ENCODE measurements around the gene WWC2. TPM values are rescaled to one million over a fixed set of nuclear protein-coding genes. Genes with fewer than 3 reads are reported as not detected.
A peak's percentile ranks its signal among the peaks of the same experiment; 100 is the strongest.

Gene WWC2
- total and polyA plus RNA-seq, 4 donors: 7.1 to 50.3 (median 24.9) TPM

DNA sequence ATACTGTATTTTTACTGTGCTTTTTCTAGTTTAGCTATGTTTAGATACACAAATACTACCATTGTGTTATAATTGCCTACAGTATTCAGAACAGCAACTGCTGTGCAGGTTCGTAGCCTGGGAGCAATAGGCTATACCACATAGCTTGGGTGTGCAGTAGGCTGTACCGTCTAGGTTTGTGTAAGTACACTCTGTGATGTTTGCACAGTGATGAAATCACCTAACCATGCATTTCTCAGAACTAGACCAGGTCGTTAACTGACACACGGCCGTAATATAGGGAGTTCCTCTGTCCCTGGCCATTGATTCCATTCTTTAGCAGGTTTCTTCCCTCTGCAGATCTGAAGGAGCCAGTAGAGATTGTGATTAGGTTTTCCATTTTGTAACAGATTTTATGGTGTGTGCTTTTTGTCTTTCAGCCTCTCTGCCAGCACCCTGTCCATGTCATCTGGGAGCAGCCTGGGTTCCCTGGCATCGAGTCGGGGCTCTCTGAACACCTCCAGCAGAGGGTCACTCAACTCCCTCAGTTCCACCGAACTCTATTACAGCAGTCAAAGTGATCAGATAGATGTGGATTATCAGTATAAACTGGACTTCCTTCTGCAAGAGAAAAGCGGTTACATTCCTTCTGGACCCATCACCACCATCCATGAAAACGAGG is 161.6 kb downstream of the WWC2 start:
- no peak for ATAC-seq (ENCODE audit: low FRiP score)
- intact Hi-C loops (cut with DNase I): loop anchor here in 1 of 2 donors (5.0 kb wide), 1 partner anchor 323 kb away; no protein-coding TSS in a partner anchor
- H3K27ac ChIP-seq (ENCODE audit: low read depth in 1 of 2, low read length in 2 of 2): no peak overlapping the region
- H3K36me3 ChIP-seq (ENCODE audit: control insufficient read depth in 1 of 2, insufficient read depth in 2 of 2, low read length in 1 of 2): peaks cover 0 to 9% of the 10 kb centered on the region in 2 donors
- H3K4me1 ChIP-seq (ENCODE audit: control insufficient read depth in 1 of 2, insufficient read depth in 2 of 2, low read length in 2 of 2): no peaks in the 10 kb centered on the region
- no peaks in the 10 kb centered on the region for H3K27me3 ChIP-seq (ENCODE audit: control insufficient read depth in 1 of 2, insufficient read depth in 2 of 2, low read length in 1 of 2)
- 84% methylated on average over 10 of the region's 10 CpGs for WGBS, 2 donors
- no peaks in the 10 kb centered on the region for H3K9me3 ChIP-seq (ENCODE audit: control insufficient read depth, low read length)
- DNase-seq: no peak
- H3K4me3 ChIP-seq (ENCODE audit: low read length in 2 of 2): no peak overlapping the region

DNA sequence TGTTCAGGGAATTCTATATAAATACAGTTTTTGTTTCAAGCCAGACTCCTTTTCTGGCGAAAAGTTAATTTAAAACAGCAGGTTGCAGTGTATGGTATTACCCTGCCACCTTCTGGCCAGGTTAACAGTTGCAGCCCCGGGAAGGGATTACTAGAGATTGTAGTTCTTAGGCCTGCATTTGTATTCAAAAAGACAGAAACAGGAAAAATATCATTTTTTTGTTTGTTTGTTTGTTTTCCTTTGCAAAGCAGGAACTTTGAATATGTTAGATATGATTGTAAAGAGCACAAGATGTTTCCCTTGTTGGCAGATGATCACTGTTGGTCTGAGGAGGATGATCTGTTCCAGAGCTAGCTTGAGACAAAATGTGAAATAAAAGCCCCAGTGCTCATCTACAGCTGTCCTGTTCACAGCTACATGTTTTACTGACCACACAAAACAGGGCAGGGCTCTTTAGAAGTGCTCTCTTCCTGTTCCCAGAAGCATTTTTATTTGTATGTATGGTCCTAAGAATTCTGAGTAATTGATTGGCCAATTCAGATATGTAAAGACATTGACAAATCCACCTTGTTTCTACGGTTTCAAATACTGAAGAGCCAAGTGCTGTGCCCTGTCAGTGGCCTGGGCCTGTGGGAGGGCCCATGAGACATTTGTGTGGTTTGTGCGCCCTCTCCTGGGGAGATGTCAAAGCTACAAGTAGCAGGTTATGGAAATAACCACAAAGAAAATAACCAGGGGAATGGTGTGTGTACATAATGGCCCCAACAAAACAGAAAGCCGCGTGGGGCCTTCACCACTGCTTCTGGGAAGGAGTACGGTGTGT is 163.1 kb downstream of the WWC2 start:
- ATAC-seq (ENCODE audit: low FRiP score) (peak; percentile 93), DNase-seq (peak; percentile 83 to 88)
- Histone ChIP-seq H3K4me1 (ENCODE audit: control insufficient read depth in 1 of 2, insufficient read depth in 2 of 2, low read length in 2 of 2) (no peaks in the 10 kb centered on the region), H3K27ac (ENCODE audit: low read depth in 1 of 2, low read length in 2 of 2) (no peak overlapping the region), H3K9me3 (ENCODE audit: control insufficient read depth, low read length) (no peaks in the 10 kb centered on the region), H3K27me3 (ENCODE audit: control insufficient read depth in 1 of 2, insufficient read depth in 2 of 2, low read length in 1 of 2) (no peaks in the 10 kb centered on the region), H3K36me3 (ENCODE audit: control insufficient read depth in 1 of 2, insufficient read depth in 2 of 2, low read length in 1 of 2) (peaks cover 0 to 9% of the 10 kb centered on the region in 2 donors), H3K4me3 (ENCODE audit: low read length in 2 of 2) (no peak overlapping the region)
- intact Hi-C loops (cut with DNase I): loop anchor here in 1 of 2 donors (2.0 to 5.0 kb wide), 2 partner anchors 189 to 325 kb away; no protein-coding TSS in a partner anchor
- WGBS, 2 donors: 6% methylated on average over 7 of the region's 7 CpGs

DNA sequence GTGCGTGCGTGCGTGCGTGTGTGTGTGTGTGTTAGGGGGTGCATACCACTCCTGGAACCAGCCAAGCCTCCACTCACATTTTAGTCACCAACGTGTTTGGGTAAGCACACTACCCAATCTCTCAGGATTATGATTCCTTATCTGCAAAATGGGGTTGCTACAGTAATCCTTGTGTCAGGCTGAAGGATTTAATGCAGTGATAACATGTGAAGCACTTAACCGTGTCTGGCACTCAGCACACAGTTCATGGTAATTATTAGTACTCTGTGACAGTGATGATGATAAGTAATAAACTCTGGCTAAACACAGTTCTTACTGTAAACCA is 163.7 kb downstream of the WWC2 start:
- peaks cover 0 to 10% of the 10 kb centered on the region in 2 donors for H3K36me3 ChIP-seq (ENCODE audit: control insufficient read depth in 1 of 2, insufficient read depth in 2 of 2, low read length in 1 of 2)
- no peaks in the 10 kb centered on the region for H3K4me1 ChIP-seq (ENCODE audit: control insufficient read depth in 1 of 2, insufficient read depth in 2 of 2, low read length in 2 of 2)
- intact Hi-C loops (cut with DNase I): loop anchor here in 1 of 2 donors (2.0 to 5.0 kb wide), 2 partner anchors 190 to 325 kb away; no protein-coding TSS in a partner anchor
- H3K27ac ChIP-seq (ENCODE audit: low read depth in 1 of 2, low read length in 2 of 2): no peak overlapping the region
- no peak overlapping the region for H3K4me3 ChIP-seq (ENCODE audit: low read length in 2 of 2)
- no peak for ATAC-seq (ENCODE audit: low FRiP score)
- DNase-seq: no peak
- no peaks in the 10 kb centered on the region for H3K27me3 ChIP-seq (ENCODE audit: control insufficient read depth in 1 of 2, insufficient read depth in 2 of 2, low read length in 1 of 2)
- no peaks in the 10 kb centered on the region for H3K9me3 ChIP-seq (ENCODE audit: control insufficient read depth, low read length)
- WGBS, 2 donors: 46 to 50% methylated on average over 6 of the region's 6 CpGs

DNA sequence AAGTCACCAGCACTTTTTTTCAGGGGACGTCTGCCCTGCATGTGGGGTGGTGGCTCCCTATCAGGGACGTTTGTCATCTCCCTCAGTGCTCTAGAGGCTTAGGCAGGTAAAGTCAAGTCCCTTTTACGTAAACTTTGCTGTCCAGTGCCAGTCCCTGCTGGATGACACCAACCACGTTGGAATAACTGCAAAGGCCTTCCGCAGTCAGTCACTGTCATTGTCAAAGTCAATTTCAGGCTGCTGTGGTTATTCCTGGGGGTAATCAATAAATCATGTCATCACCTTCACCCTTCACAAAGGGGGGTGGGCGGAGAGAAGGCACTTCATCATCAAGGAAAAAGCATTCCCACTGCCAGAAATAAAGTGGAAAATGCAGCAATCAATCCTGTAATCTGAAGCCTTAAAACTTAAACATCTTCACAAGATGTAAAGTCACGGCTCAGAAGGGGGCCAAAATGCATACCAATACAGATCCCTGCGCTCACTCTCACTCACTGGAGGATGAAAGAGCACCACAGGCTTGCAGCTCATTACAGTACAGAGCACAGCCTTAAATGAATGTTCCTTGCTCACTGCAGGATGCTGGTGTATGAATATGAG is 164.8 kb downstream of the WWC2 start:
- intact Hi-C loops (cut with DNase I): loop anchor here in 1 of 2 donors (2.0 to 5.0 kb wide), 2 partner anchors 191 to 327 kb away; no protein-coding TSS in a partner anchor
- DNase-seq: no peak
- 74 to 75% methylated on average over 8 of the region's 8 CpGs for WGBS, 2 donors

DNA sequence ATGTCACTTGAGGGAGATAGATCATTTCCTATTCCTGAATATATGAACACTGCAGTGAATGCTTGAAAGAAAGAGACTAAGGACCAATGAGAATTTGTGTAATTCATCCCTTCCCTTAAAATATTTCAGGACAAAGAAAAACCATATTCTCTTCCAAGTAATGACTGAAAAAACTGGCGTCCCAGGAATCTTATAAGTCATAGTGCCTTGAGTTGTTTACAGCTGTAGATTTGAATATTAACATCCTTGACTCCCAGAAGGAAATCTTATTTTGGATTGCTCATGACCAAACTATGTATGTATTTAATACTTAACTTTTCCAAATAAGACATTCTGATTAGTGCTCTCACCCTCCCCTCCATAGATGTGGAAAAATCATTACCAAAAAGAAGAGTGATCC is 165.6 kb downstream of the WWC2 start:
- Histone ChIP-seq H3K27me3 (ENCODE audit: control insufficient read depth in 1 of 2, insufficient read depth in 2 of 2, low read length in 1 of 2) (no peaks in the 10 kb centered on the region), H3K27ac (ENCODE audit: low read depth in 1 of 2, low read length in 2 of 2) (no peak overlapping the region), H3K36me3 (ENCODE audit: control insufficient read depth in 1 of 2, insufficient read depth in 2 of 2, low read length in 1 of 2) (peaks cover 0 to 10% of the 10 kb centered on the region in 2 donors), H3K9me3 (ENCODE audit: control insufficient read depth, low read length) (no peaks in the 10 kb centered on the region), H3K4me3 (ENCODE audit: low read length in 2 of 2) (no peak overlapping the region), H3K4me1 (ENCODE audit: control insufficient read depth in 1 of 2, insufficient read depth in 2 of 2, low read length in 2 of 2) (no peaks in the 10 kb centered on the region)
- 53 to 64% methylated on average over 1 of the region's 1 CpG for WGBS, 2 donors
- intact Hi-C loops (cut with DNase I): loop anchor here in 1 of 2 donors (5.0 kb wide), 1 partner anchor 327 kb away; no protein-coding TSS in a partner anchor
- DNase-seq: no peak
- ATAC-seq (ENCODE audit: low FRiP score): no peak

More for the DNA sequence above, 164.8 kb downstream of the WWC2 start:
- H3K4me3 ChIP-seq (ENCODE audit: low read length in 2 of 2): no peak overlapping the region
- peaks cover 0 to 12% of the 10 kb centered on the region in 2 donors for H3K36me3 ChIP-seq (ENCODE audit: control insufficient read depth in 1 of 2, insufficient read depth in 2 of 2, low read length in 1 of 2)
- H3K27ac ChIP-seq (ENCODE audit: low read depth in 1 of 2, low read length in 2 of 2): no peak overlapping the region
- H3K4me1 ChIP-seq (ENCODE audit: control insufficient read depth in 1 of 2, insufficient read depth in 2 of 2, low read length in 2 of 2): no peaks in the 10 kb centered on the region
- no peaks in the 10 kb centered on the region for H3K27me3 ChIP-seq (ENCODE audit: control insufficient read depth in 1 of 2, insufficient read depth in 2 of 2, low read length in 1 of 2)
- no peak for ATAC-seq (ENCODE audit: low FRiP score)
- no peaks in the 10 kb centered on the region for H3K9me3 ChIP-seq (ENCODE audit: control insufficient read depth, low read length)

DNA sequence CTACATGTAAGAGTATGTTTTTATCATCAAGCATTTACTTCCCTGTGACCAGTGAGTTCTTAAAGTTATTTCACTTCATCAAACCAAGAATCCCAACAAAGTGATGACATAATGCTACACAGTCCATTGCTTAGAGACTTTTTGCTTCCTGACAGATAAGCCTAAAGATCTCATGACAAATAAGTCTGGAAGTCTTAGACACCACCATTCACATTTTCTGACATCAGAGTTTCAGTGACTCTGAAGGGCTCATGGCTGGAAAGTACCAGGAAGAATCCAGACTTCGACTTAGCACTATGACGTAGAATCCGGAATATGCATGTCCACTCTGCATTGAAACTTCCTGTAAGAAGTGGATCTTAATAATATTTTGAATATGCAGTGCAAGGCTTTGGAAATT is 167.3 kb downstream of the WWC2 start:
- Histone ChIP-seq H3K4me1 (ENCODE audit: control insufficient read depth in 1 of 2, insufficient read depth in 2 of 2, low read length in 2 of 2) (no peaks in the 10 kb centered on the region), H3K27me3 (ENCODE audit: control insufficient read depth in 1 of 2, insufficient read depth in 2 of 2, low read length in 1 of 2) (no peaks in the 10 kb centered on the region), H3K4me3 (ENCODE audit: low read length in 2 of 2) (no peak overlapping the region), H3K27ac (ENCODE audit: low read depth in 1 of 2, low read length in 2 of 2) (no peak overlapping the region), H3K9me3 (ENCODE audit: control insufficient read depth, low read length) (no peaks in the 10 kb centered on the region), H3K36me3 (ENCODE audit: control insufficient read depth in 1 of 2, insufficient read depth in 2 of 2, low read length in 1 of 2) (peaks cover 0 to 6% of the 10 kb centered on the region in 2 donors)
- WGBS, 2 donors: 79 to 86% methylated on average over 3 of the region's 3 CpGs
- DNase-seq: no peak
- intact Hi-C loops (cut with DNase I): no loop called here
- ATAC-seq (ENCODE audit: low FRiP score): no peak

DNA sequence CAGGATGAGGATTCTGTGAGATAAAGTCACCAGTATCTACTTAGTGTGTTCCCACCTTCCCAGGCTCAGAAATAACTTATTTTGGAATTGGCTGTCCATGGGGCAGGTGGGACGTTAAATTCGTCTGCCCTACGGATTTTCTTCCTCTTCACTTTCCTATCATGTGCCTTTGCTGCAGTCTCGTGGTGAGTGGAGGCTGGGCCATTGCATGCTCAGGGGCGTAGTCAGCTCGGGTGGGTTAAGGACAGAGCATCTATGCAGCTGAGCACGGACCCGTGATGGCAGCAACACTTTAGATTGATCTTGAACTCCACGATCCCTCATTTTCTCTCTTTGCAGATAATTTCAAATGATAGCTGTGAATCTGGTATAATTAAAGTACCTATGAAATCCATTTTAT is 169.5 kb downstream of the WWC2 start:
- Histone ChIP-seq H3K27ac (ENCODE audit: low read depth in 1 of 2, low read length in 2 of 2) (no peak overlapping the region), H3K4me1 (ENCODE audit: control insufficient read depth in 1 of 2, insufficient read depth in 2 of 2, low read length in 2 of 2) (no peaks in the 10 kb centered on the region), H3K36me3 (ENCODE audit: control insufficient read depth in 1 of 2, insufficient read depth in 2 of 2, low read length in 1 of 2) (peaks cover 0 to 8% of the 10 kb centered on the region in 2 donors), H3K4me3 (ENCODE audit: low read length in 2 of 2) (no peak overlapping the region), H3K27me3 (ENCODE audit: control insufficient read depth in 1 of 2, insufficient read depth in 2 of 2, low read length in 1 of 2) (no peaks in the 10 kb centered on the region), H3K9me3 (ENCODE audit: control insufficient read depth, low read length) (no peaks in the 10 kb centered on the region)
- no peak for DNase-seq
- no peak for ATAC-seq (ENCODE audit: low FRiP score)
- WGBS, 2 donors: 92% methylated on average over 9 of the region's 9 CpGs
- intact Hi-C loops (cut with DNase I): no loop called here

DNA sequence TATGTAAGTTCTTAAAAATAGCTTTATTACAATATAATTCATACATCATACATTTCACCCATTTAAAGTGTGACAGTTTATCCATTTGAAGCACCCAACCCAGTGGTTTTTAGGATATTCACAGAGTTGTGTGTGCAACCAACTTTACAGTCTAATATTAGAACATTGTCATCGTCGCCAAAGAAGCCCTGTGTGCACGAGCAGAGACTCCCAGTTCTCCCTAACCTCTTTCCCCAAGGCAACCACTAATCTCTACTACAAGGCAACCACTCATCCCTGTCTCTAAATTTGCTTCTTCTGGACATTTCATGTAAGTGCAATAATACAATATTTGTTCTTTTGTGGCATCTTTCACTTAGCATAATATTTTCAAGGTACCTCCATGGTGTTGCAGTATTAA is 173.3 kb downstream of the WWC2 start:
- intact Hi-C loops (cut with DNase I): no loop called here
- 73 to 74% methylated on average over 3 of the region's 3 CpGs for WGBS, 2 donors

More for the DNA sequence above, 173.3 kb downstream of the WWC2 start:
- H3K36me3 ChIP-seq (ENCODE audit: control insufficient read depth in 1 of 2, insufficient read depth in 2 of 2, low read length in 1 of 2): peaks cover 0 to 6% of the 10 kb centered on the region in 2 donors
- no peaks in the 10 kb centered on the region for H3K27me3 ChIP-seq (ENCODE audit: control insufficient read depth in 1 of 2, insufficient read depth in 2 of 2, low read length in 1 of 2)
- ATAC-seq (ENCODE audit: low FRiP score) (no peak), DNase-seq (no peak)
- H3K9me3 ChIP-seq (ENCODE audit: control insufficient read depth, low read length): no peaks in the 10 kb centered on the region
- H3K4me3 ChIP-seq (ENCODE audit: low read length in 2 of 2): no peak overlapping the region
- no peaks in the 10 kb centered on the region for H3K4me1 ChIP-seq (ENCODE audit: control insufficient read depth in 1 of 2, insufficient read depth in 2 of 2, low read length in 2 of 2)
- H3K27ac ChIP-seq (ENCODE audit: low read depth in 1 of 2, low read length in 2 of 2): no peak overlapping the region
